Measurements from ENCODE around the gene PDHA1.

The PDHA1 gene

DNA sequence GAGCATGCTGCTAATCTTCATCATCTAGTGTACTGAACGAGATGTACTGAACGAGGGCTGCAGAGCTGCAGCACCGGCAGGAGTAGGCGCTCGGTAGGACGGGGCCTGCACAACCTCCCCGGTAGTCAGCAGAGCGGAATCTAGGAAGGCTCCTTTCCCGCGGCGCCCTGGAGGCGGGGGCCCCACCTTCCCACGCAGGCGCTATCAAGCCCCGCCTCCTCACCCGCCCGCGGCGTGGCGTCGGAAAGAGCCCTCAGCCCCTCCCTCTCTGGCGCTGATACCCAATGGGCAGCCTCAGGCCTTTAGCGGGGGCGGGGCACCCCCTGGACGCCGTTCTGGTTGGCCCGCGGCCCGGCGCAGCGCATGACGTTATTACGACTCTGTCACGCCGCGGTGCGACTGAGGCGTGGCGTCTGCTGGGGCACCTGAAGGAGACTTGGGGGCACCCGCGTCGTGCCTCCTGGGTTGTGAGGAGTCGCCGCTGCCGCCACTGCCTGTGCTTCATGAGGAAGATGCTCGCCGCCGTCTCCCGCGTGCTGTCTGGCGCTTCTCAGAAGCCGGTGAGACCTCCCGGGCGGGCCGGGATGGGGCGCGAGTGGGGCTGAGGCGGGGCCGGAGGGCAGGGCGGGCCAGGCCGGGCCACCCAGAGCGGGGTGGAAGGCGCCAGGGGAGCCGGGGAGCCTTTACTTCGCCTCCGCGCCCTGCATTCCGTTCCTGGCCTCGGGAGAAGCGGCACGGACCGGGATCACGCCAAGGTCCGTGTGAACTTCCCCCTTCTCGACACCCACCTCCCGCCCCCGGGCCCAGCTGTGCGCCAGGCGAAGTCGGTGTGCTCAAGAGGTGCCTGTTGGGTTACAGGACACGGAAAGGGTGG lies at the start of gene PDHA1 (continued):
- TF ChIP-seq, protein P1, sequence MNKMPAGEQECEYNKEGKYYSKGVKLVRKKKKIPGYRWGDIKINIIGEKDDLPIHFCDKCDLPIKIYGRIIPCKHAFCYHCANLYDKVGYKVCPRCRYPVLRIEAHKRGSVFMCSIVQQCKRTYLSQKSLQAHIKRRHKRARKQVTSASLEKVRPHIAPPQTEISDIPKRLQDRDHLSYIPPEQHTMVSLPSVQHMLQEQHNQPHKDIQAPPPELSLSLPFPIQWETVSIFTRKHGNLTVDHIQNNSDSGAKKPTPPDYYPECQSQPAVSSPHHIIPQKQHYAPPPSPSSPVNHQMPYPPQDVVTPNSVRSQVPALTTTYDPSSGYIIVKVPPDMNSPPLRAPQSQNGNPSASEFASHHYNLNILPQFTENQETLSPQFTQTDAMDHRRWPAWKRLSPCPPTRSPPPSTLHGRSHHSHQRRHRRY (tag by site-specific recombination; IDR thresholded peaks at IDR 0.05), result no peak
- TF ChIP-seq, protein P2, sequence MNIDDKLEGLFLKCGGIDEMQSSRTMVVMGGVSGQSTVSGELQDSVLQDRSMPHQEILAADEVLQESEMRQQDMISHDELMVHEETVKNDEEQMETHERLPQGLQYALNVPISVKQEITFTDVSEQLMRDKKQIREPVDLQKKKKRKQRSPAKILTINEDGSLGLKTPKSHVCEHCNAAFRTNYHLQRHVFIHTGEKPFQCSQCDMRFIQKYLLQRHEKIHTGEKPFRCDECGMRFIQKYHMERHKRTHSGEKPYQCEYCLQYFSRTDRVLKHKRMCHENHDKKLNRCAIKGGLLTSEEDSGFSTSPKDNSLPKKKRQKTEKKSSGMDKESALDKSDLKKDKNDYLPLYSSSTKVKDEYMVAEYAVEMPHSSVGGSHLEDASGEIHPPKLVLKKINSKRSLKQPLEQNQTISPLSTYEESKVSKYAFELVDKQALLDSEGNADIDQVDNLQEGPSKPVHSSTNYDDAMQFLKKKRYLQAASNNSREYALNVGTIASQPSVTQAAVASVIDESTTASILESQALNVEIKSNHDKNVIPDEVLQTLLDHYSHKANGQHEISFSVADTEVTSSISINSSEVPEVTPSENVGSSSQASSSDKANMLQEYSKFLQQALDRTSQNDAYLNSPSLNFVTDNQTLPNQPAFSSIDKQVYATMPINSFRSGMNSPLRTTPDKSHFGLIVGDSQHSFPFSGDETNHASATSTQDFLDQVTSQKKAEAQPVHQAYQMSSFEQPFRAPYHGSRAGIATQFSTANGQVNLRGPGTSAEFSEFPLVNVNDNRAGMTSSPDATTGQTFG (tag by site-specific recombination; IDR thresholded peaks at IDR 0.05; ENCODE audit: borderline replicate concordance), result no peak
- TF ChIP-seq BCL11B (tag by site-specific recombination; IDR thresholded peaks at IDR 0.05; ENCODE audit: low read depth) (no peak), GLI2 (tag by site-specific recombination; IDR thresholded peaks at IDR 0.05; ENCODE audit: borderline replicate concordance, low read depth) (no peak), ZFP37 (tag by site-specific recombination; IDR thresholded peaks at IDR 0.05) (no peak), ZNF548 (tag by site-specific recombination; IDR thresholded peaks at IDR 0.05) (no peak), ZNF707 (tag by site-specific recombination; IDR thresholded peaks at IDR 0.05) (no peak), ZNF623 (tag by site-specific recombination; IDR thresholded peaks at IDR 0.05) (no peak), ZXDB (tag by site-specific recombination; IDR thresholded peaks at IDR 0.05) (peak; percentile 47; the same call in 1 of the 2 replicates), ZNF132 (tag by site-specific recombination; IDR thresholded peaks at IDR 0.05; ENCODE audit: borderline replicate concordance) (no peak), SP7 (tag by site-specific recombination; IDR thresholded peaks at IDR 0.05) (no peak; the same call in 1 of the 2 replicates), ZNF10 (tag by site-specific recombination; IDR thresholded peaks at IDR 0.05) (no peak), ZFP69B (tag by site-specific recombination; IDR thresholded peaks at IDR 0.05) (0 out of 2 replicates have a peak, but pooled peaks have one; percentile 44), ZNF791 (tag by site-specific recombination; IDR thresholded peaks at IDR 0.05) (no peak), ZNF404 (tag by site-specific recombination; IDR thresholded peaks at IDR 0.05) (no peak), ZNF561 (tag by site-specific recombination; IDR thresholded peaks at IDR 0.05; ENCODE audit: borderline replicate concordance) (no peak), YY1 (tag by site-specific recombination; IDR thresholded peaks at IDR 0.05) (no peak), ZNF544 (tag by site-specific recombination; IDR thresholded peaks at IDR 0.05) (no peak), ZNF792 (tag by site-specific recombination; IDR thresholded peaks at IDR 0.05) (no peak), ZNF266 (tag by site-specific recombination; IDR thresholded peaks at IDR 0.05; ENCODE audit: low read depth) (no peak)
- TF ChIP-seq, protein P3, sequence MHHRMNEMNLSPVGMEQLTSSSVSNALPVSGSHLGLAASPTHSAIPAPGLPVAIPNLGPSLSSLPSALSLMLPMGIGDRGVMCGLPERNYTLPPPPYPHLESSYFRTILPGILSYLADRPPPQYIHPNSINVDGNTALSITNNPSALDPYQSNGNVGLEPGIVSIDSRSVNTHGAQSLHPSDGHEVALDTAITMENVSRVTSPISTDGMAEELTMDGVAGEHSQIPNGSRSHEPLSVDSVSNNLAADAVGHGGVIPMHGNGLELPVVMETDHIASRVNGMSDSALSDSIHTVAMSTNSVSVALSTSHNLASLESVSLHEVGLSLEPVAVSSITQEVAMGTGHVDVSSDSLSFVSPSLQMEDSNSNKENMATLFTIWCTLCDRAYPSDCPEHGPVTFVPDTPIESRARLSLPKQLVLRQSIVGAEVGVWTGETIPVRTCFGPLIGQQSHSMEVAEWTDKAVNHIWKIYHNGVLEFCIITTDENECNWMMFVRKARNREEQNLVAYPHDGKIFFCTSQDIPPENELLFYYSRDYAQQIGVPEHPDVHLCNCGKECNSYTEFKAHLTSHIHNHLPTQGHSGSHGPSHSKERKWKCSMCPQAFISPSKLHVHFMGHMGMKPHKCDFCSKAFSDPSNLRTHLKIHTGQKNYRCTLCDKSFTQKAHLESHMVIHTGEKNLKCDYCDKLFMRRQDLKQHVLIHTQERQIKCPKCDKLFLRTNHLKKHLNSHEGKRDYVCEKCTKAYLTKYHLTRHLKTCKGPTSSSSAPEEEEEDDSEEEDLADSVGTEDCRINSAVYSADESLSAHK (tag by site-specific recombination; IDR thresholded peaks at IDR 0.05), result no peak
- TF ChIP-seq, protein P4, sequence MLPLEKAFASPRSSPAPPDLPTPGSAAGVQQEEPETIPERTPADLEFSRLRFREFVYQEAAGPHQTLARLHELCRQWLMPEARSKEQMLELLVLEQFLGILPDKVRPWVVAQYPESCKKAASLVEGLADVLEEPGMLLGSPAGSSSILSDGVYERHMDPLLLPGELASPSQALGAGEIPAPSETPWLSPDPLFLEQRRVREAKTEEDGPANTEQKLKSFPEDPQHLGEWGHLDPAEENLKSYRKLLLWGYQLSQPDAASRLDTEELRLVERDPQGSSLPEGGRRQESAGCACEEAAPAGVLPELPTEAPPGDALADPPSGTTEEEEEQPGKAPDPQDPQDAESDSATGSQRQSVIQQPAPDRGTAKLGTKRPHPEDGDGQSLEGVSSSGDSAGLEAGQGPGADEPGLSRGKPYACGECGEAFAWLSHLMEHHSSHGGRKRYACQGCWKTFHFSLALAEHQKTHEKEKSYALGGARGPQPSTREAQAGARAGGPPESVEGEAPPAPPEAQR (tag by site-specific recombination; IDR thresholded peaks at IDR 0.05), result no peak
- TF ChIP-seq, protein P5, sequence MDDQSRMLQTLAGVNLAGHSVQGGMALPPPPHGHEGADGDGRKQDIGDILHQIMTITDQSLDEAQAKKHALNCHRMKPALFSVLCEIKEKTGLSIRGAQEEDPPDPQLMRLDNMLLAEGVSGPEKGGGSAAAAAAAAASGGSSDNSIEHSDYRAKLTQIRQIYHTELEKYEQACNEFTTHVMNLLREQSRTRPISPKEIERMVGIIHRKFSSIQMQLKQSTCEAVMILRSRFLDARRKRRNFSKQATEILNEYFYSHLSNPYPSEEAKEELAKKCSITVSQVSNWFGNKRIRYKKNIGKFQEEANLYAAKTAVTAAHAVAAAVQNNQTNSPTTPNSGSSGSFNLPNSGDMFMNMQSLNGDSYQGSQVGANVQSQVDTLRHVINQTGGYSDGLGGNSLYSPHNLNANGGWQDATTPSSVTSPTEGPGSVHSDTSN (CRISPR knock-in tag; IDR thresholded peaks at IDR 0.05), result peak; percentile 31; the same call in 1 of the 2 replicates
- TF ChIP-seq, protein P6, sequence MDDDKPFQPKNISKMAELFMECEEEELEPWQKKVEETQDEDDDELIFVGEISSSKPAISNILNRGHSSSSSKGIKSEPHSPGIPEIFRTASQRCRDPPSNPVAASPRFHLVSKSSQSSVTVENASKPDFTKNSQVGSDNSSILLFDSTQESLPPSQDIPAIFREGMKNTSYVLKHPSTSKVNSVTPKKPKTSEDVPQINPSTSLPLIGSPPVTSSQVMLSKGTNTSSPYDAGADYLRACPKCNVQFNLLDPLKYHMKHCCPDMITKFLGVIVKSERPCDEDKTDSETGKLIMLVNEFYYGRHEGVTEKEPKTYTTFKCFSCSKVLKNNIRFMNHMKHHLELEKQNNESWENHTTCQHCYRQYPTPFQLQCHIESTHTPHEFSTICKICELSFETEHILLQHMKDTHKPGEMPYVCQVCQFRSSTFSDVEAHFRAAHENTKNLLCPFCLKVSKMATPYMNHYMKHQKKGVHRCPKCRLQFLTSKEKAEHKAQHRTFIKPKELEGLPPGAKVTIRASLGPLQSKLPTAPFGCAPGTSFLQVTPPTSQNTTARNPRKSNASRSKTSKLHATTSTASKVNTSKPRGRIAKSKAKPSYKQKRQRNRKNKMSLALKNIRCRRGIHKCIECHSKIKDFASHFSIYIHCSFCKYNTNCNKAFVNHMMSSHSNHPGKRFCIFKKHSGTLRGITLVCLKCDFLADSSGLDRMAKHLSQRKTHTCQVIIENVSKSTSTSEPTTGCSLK (tag by site-specific recombination; IDR thresholded peaks at IDR 0.05), result no peak
- TF ChIP-seq, protein P7, sequence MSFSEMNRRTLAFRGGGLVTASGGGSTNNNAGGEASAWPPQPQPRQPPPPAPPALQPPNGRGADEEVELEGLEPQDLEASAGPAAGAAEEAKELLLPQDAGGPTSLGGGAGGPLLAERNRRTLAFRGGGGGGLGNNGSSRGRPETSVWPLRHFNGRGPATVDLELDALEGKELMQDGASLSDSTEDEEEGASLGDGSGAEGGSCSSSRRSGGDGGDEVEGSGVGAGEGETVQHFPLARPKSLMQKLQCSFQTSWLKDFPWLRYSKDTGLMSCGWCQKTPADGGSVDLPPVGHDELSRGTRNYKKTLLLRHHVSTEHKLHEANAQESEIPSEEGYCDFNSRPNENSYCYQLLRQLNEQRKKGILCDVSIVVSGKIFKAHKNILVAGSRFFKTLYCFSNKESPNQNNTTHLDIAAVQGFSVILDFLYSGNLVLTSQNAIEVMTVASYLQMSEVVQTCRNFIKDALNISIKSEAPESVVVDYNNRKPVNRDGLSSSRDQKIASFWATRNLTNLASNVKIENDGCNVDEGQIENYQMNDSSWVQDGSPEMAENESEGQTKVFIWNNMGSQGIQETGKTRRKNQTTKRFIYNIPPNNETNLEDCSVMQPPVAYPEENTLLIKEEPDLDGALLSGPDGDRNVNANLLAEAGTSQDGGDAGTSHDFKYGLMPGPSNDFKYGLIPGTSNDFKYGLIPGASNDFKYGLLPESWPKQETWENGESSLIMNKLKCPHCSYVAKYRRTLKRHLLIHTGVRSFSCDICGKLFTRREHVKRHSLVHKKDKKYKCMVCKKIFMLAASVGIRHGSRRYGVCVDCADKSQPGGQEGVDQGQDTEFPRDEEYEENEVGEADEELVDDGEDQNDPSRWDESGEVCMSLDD (tag by site-specific recombination; IDR thresholded peaks at IDR 0.05), result no peak; the same call in 1 of the 2 replicates

Measured in HEK293 (cell line).